GM20431 (cell line): ENCODE measurements around the gene ISYNA1.
"Not testable (repeated sequence)": the region's sequence is repeated elsewhere in the genome, so short reads cannot be mapped to it uniquely, and the experiment has no call there.

Source experiments
- in situ Hi-C: fragments of 300-500 bp; cut with MseI, MboI; formaldehyde crosslinking; loops from one replicate; pipeline ENCODE4 v1.15.0; 2020; ENCODE audit warnings: low sequenced_read_pairs; ENCODE audit not compliant: unreplicated experiment

ISYNA1 gene

GRCh38 chr19:18422530-18423191, 15.3 kb downstream of the ISYNA1 start:
- in situ Hi-C loops: no loop called here

DNA sequence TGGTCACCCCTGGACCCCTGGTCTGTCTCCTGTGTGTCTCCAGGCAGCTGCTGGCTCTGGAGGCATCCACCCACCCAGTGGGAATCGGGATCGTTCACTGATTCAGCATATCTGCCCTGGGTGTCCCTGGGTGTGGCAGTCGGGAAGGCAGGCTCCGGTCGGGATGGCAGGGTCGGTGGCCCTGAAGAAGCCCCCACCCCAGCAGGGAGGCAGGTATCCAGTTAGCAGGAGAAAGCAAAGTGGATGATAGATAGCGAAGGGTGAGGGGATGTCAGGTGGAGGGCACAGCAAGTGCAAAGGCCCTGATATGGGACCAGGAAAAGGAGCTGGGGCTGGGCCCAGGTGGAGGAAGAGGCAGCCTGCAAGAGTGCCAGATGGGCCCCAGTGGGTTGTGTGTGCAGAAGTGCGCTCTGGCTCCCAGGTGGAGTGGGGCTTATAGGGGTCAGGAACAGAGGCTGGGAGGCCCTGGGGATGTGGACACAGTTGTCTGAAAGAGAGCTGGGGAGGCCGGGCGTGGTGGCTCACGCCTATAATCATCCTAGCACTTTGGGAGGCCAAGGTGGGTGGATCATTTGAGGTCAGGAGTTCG, 16.5 kb downstream of the ISYNA1 start:
- in situ Hi-C loops: no loop called here

GRCh38 chr19:18420930-18421329, 17.0 kb downstream of the ISYNA1 start:
- in situ Hi-C loops: no loop called here

GRCh38 chr19:18419699-18420460, 18.1 kb downstream of the ISYNA1 start:
- in situ Hi-C loops: loop anchor here (10.0 kb wide), 1 partner anchor 75 kb away; the partner anchor contains the start of gene PGPEP1

GRCh38 chr19:18419195-18419698, 18.7 kb downstream of the ISYNA1 start, which contains the start of gene SSBP4:
SSBP4 (plus strand) TSS chr19:18419398; CDS start chr19:18419649, 251 bp downstream.
- in situ Hi-C loops: loop anchor here (10.0 kb wide), 1 partner anchor 74 kb away; the partner anchor contains the start of gene PGPEP1

GRCh38 chr19:18418483-18419194, 19.3 kb downstream of the ISYNA1 start:
- in situ Hi-C loops: loop anchor here (10.0 kb wide), 1 partner anchor 74 kb away; the partner anchor contains the start of gene PGPEP1

- in situ Hi-C loops: loop anchor here (10.0 kb wide), 1 partner anchor 73 kb away; the partner anchor contains the start of gene PGPEP1
Observed at GRCh38 chr19:18418029-18418482, 19.9 kb downstream of the ISYNA1 start.

DNA sequence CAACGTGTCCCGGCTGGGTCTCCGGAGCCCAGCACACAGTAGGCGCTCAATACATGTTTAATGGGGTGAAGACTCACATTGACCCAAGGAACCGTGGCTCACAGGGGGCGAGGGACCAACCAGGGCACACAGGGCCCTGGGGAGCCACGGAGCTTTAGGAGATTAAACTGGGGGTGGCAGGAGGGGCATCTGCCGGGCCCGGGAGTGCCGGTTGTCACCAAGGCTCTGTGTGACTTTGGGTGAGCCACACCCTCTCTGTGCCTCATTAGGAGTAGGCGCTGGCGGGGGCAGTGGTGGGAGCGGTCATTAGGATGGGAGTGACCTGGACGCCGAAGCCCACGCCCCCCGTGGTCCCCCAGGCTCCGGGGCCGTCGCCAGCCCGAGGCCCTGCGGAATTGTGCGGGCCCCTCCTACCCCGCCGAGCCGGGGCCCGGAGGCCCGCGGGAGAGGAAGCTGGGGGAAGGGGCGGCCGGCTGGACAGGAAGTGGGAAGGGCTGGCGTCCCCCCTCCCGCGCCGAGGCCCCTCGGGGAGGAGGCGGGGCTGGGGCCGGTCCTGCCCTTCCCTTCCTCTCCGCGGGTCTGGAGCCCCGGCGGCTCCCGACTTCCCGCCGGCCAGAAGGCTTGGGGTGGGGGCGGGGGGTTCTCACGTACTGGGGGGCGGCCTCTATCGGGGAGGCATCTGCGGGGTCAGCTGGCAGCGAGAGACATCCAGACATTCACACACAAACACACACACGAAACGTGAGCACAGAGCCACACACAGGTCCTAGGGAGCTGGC, 20.5 kb downstream of the ISYNA1 start:
- in situ Hi-C loops: loop anchor here (10.0 kb wide), 1 partner anchor 73 kb away; the partner anchor contains the start of gene PGPEP1

DNA sequence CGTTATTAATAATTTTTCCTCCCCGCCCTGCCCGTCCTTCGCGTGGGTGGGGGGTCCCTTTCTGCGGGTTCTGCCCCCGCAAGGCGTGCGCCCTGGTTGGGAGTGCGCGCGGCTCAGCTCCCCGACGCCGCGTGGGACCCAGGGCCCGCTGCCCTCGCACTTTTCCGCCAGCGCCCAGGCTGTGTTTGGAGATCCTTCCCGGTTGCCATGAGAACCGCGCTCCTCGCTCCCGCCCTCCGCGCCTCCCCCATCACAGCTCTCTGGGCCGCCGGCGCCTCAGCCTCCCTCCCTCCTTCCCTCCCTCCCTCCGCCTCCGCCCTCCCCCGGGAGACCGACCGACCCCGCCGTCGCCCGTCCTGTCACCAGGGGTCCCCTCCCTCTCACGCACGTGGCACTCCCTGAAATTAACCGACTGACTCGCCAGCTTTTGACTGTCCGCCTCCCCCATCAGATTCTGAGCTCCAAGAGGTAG, 21.1 kb downstream of the ISYNA1 start:
- in situ Hi-C loops: loop anchor here (10.0 kb wide), 1 partner anchor 72 kb away; the partner anchor contains the start of gene PGPEP1

- in situ Hi-C loops: loop anchor here (10.0 kb wide), 1 partner anchor 71 kb away; the partner anchor contains the start of gene PGPEP1
Observed at GRCh38 chr19:18415178-18415867, 22.6 kb downstream of the ISYNA1 start.

GRCh38 chr19:18414504-18415177, 23.3 kb downstream of the ISYNA1 start:
- in situ Hi-C loops: loop anchor here (10.0 kb wide), 1 partner anchor 70 kb away; the partner anchor contains the start of gene PGPEP1

DNA sequence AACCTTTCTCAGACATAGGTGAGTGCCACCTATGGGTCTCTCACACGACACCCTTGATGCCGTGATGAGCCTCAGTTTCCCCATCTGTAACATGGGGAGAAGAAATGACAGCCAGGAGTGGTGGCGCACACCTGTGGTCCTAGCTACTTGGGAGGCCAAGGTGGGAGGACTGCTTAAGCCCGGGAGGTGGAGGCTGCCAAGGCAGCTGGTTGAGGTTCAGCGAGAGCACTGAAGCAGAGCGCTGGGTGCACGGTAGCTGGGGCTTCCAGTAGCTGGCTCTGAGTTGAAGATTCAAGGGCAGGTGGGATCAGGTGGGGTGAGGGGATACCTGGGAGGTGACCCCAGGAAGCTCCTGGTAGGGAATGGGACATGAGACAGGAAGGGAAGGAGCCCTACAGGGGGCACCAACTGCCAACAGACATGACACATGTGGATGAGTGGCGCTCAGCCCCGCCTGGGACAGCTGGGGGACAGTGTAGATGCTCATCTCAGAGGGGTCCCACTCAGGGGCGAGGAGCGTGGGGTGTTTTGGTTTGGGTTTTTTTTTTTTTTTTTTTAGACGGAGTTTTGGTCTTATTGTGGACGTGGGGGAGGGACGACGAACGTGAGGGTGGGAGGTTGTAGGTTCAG, 25.2 kb downstream of the ISYNA1 start:
- in situ Hi-C loops: loop anchor here (10.0 kb wide), 1 partner anchor 68 kb away; the partner anchor contains the start of gene PGPEP1

- in situ Hi-C loops: no loop called here
Observed at GRCh38 chr19:18408053-18408476, 29.9 kb downstream of the ISYNA1 start.

DNA sequence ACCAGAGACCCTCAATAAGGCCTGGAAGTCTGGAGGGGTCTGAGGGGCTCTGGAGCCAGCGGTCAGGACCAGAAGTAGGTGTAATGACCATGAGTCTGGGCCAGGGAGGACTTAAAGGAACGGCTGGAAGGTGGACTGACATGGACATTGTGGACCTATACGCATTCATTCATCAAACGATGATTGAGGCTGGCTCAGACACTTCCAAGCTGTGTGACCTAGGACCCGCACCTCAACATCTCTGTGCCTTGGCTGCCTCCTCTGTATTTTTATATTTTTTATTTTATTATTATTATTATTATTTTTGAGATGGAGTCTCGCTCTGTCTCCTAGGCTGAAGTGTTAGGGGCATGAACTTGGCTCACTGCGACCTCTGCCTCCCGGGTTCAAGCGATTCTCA, 31.2 kb downstream of the ISYNA1 start:
- in situ Hi-C loops: no loop called here

- in situ Hi-C loops: not testable (repeated sequence)
Observed at GRCh38 chr19:18405754-18406153, 32.2 kb downstream of the ISYNA1 start.

GRCh38 chr19:18402455-18403248, 35.3 kb downstream of the ISYNA1 start:
- in situ Hi-C loops: not testable (repeated sequence)
